T-helper 2 cell treated with Interferon-gamma antibody and Interleukin-4, amounts not matched to agents 100 ng/mL and 5 ng/mL, for 36 hours (primary cell): Measurements from ENCODE around the gene COMTD1. TPM values are rescaled to one million over a fixed set of nuclear protein-coding genes. Genes with fewer than 3 reads are reported as not detected.

ENCODE experiments used
- intact Hi-C: fragments of 100-400 bp; cut with micrococcal nuclease; formaldehyde crosslinking; loops from one replicate; pipeline ENCODE4 v1.15.1; 2023
- total RNA-seq: library from RNA; stranded (reverse); gene quantifications from 2 replicates; pipeline ENCODE4 v1.2.3, GENCODE V29; 2022

COMTD1 gene
- total RNA-seq, 1 donor from 2014 or later, result 31.2 TPM

DNA sequence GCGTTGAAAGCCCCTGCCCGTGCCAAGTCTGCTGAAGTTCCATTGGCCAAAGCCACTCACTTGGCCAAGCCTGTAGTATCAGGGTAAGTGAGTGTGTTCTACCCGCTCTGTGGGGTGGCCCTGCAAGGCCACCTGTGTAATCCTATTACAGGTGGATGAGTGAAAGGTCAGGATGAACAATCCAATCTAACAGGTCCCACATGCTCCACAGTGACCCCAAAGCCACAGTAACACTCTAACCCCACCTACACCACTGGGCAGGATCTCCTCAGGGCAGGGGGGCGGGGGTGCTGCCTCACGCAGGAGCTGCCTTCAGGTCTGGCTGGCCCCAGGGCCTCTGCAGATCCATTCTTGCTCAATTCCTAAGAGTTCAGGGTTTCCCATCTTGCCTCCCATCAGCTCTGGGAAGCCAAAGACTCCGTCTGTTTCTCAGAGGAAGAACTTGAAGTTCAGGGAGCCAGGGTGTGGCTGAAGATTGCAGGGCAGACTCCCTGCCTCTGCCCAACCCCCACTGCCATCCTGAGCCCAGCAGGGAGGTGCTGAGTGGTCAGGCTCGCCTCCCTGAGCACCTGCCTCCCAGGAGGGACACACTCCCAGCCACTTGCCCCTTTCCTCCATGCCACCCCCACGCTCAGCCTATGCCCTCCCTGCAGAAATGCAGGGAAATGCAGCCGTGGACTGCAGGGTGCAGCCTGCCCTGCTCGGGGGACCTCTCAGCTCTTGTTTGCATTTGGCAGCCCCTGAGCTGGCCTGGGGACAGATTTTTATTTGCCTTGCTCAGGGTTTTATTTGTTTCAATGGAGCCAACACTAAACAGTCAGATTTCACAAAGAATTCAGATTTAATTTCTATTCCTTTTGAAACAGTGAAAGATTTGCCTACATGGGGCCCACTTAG lies 9.8 kb upstream of the COMTD1 start:
- intact Hi-C loops, result no loop called here

DNA sequence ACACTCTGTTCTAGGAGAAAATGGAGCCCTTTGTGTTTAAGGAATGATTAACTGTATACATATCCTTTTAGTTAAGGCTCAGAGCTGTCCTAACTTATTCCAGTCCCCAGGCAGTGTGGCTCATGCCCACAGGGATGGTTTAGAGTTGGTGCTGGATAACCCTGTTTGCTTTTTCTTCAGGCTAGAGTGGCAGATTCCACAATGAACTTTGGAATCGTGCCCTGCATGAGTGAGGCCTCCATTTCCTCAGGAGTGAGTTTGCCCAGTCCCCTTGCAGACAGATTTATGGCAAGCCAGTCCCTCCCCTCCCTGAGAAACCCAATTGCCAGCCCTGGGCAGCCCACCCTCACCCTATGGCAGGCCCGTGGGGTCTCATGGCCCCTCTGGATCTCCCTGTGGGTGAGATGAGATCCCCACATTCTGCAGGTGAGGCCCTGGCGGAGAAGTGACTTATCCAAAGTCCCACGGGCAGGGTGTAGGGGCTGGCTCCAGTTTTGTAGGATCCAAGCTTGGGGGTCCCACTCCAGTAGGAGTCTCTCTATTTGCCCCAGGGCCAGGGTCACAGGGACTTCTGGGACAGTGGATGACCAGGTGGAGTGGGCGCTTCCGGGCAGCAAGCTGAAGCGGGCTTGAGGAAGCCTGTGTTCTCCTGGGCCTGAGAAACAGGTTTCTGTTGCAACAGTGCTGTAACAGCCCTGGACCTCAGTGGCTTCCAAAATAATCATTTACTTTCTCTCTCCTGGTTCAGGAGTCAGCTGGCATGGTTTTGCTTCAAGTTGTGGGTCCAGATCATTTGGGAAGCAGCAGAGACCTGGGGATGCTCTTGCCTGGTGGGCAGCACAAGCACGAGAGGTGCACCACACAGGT lies 9.0 kb upstream of the COMTD1 start:
- intact Hi-C loops, result no loop called here

DNA sequence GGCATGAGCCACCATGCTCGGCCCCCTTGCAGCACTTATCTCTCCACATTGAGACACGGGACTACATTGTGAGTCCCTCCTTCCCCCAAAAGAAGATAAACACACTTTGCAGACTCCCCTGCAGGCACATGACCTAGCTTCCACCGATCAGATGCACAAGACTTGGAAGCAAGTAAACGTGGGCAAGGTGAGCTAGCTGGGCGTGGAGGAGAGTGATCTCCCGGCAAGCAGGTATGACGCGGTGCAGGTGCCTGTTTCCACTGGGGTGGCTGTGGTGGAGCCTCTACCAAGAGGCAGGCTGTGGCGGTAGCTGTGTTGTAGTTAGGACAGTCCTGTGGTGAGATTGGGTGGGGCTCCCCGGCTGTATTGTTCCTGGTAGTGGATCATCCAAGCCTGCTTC lies 7.7 kb upstream of the COMTD1 start:
- intact Hi-C loops, result no loop called here

DNA sequence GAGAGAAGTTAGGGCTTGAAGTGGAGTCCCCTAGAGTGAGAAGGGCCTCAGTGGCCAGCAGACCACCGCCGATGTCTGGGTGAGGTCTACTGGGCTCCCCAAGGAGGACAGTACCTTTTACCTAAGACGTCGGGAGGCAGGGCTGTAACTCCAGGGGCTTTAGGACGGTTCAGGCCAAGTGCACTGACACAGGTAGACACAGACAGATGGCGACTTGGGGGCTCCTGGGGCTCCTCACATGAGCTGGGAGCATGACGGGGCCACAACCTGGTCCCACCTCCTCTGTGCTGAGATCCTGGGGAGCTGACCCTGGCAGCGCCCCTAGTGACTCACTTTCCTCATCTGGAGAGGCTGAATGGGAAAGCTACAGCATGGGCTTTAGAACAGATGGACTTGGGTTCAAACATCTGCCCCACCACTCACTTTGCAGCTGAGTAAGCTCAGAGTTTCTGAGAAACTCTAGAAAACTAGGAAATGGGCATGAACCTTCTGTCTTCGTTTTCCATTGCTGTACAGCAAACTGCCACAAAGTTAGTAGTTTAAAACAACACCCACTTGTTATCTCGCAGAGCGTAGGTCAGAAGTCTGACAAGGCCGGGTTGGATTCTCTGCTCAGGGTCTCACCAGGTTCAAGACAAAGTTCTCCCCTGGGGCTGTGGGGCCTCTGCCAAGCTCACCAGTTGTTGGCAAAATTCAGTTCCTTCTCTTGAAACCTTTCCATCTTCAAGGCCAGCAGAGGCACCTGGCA lies 4.7 kb upstream of the COMTD1 start:
- intact Hi-C loops, result no loop called here

DNA sequence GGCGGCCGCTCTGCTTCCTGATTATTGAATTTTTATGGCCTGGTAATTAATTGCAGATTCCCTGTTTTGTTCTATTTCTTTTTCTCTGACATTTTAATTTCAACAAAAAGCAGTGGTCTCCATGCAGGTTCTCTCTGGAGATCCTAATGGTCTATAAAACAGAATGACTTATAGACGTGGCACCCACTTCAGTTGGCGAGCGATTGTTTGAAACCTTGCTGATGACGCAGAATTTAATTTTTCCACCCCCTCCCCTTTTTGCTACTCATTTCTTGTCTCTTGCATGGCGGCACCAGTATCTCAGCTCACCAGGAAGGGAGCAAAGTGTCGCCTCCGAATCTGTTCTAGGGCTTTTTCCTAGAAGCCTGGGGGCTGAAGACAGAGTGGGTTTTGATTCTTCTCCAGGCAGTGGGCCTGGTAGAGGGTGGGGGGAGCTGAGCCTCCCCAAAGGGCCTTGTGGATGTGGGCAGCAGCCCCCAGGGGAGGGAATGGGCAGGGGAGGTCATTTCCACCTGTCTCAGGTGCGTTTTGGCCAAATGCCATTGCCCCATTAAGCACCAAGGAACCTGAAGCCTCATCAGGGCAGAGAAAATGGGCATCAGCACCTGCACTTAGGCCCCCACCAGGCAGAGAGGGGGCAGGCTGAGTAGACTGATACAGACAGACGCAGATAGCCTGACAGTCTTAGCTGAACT lies 3.5 kb upstream of the COMTD1 start:
- intact Hi-C loops, result loop anchor here (10.0 kb wide), 3 partner anchors 194 to 814 kb away; no protein-coding TSS in a partner anchor

DNA sequence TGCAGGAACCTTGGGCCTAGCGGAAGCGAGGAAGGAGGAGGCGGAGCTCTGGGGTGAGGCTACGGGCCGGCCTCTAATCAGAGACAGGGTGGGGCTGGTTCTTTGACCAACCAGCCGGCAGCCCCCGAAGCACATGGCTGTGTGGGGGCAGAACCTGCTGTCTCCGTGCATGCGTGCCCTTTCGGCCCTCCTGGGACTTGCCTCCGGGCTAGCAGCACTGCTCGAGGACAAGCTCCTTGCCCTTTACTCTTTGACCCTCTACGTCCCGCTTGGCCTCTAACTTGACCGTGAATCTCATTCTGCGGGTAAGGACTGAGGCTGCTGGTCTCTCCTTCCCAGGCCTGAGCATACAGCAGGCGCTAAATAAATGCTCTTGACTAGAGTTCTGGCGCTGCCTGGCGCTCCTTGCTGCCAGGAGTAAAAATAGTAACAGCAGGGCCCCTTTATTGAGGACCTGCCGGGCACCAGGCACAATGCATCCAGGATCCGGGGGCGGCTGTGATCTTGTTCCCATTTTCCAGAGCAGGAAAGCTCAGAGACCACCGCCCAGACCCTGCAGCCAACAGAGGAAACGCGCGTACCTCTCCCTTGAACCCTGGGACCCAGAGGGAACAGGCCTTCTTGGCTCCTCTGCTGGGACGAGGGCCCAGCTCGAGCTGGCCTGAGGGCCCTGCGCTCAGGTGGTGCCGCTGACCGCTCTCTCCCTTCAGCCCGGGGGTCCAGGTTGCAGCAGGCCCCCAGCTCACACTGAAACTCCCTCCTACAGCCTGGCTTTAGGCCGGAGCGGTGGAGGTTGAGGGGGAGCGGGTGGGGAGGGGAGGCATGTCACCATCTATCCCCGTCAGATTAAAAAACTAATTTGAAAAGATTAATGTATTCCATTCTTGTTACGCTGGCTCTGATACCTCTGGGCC lies 2.7 kb upstream of the COMTD1 start:
- intact Hi-C loops, result loop anchor here (10.0 kb wide), 3 partner anchors 194 to 814 kb away; no protein-coding TSS in a partner anchor

DNA sequence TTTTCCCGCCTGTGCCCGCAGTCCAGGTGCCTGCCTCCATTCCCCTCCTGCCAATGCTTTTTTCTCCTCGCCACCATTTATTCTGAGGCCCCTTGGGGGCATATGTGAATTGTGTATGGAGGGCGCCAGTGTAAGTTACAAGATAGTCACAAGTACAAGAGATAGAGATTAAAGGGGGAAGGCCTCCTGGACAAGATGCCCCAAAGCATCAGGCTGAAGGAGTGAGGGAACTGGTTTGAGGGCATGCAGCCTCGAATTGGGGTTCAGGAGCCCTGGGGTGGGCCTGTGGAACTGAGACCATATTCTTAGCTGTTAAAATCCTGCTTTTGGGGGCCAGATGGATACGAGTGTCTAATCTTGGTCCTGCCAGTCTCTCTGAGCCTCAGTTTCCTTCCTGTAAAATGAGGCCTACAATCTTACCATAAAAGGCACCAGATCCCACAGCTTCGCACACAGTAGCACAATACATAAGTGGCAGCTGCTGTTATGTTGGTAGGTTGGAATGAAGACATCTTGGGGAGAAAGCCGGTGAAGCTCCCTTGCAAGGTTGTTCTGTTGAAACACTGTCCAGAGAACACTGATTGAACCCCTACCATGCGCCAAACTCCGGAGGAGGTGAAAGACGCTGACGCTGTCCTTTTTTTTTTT lies 545 bp upstream of the COMTD1 start:
- intact Hi-C loops, result loop anchor here (10.0 kb wide), 3 partner anchors 192 to 812 kb away; no protein-coding TSS in a partner anchor

DNA sequence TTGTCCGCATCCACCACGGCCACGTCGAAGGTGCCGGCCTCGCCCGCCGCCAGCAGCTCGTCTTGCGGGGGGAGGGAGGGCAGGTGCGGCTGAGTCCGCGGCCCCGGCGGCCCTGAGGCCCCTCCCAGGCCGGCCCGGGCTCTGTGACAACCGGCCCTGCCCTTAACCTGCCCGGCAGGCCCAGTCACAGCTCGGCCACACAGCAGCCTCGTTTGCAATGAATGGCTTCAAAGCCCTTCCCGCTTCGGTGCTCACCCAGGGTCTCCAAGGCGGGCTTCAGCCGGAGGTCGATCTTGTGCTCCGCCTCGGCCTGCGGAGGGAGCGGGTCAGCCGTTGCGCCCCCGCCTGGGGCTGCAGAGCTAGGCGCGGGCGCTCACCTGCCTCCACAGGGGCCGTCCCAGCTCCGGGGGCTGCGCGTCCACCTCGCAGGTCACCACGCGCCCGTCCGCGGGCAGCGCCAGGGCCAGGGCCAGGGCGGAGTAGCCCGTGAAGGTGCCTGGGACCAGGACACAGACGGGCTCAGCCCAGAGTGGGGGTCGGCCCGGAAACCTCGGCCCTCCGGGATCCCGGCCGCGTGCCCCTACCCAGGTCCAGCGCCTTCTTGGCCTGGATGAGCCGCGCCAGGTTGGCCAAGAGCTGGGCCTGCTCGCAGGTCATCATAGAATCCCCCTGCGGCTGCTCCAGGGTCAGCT lies 928 bp downstream of the COMTD1 start:
- intact Hi-C loops, result loop anchor here (1.0 to 10.0 kb wide), 12 partner anchors 25 to 1358 kb away; partner anchors contain the start of genes ADK, KAT6B, SAMD8 and VDAC2

DNA sequence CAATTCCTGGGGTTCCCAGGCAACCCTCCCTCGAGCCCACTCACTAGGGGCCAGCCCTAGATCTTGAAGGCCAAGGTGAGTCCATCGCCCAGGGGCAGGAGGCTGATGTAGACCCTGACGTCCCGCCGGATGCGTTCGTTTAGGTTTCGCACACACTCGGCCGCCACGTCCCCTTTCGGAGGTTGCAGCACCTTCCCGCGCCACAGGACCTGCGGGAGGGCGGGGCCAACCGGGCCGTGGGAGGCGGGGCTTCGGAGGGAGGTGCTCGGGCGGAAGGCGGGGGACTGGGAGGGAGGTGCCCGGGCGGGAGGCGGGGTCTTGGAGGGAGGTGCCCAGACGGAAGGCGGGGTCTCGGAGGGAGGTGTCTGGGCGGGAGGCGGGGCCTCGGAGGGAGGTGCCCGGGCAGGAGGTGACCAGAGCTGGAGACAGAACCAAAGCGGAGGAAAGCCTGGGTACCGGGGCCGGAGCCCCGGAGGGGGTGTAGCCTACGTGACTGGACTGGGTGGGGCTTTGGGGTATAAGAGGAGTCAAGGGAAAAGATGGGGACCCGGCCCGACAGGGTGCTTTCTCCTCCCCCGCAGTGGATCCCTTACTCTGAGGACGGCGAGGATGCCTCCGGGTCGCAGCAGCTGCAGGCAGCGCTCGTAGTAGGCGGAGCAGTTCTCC lies 1.6 kb downstream of the COMTD1 start:
- intact Hi-C loops, result loop anchor here (1.0 to 10.0 kb wide), 10 partner anchors 24 to 1357 kb away; partner anchors contain the start of genes KAT6B, SAMD8 and VDAC2

DNA sequence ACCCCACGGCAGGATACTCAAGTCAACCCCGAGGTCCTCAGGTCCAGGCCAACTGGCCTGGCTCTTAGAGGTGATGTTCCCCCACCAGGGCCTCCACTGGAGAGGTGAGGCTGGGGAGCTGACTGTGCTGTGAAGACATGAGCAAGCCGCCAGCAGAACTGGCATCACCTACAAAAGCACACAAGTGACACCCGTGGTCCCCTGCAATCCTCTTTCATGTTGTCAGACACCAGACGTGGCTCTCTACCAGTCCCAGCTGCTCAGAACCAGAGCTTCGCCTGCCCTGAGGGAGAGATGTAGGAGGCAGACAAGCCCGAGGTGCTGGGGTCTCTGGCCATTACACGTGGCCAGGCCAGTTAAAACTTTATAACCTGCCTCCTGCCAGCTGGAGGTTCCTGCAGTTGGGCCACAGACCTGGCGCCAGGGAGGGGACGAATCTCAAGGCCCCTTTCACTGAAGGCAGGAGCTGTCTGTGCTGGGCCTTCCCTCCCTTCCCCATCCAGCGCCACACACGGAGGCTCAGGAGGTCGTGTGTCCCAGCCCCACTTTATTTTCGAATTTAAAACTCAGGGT lies 2.2 kb downstream of the COMTD1 start:
- intact Hi-C loops, result loop anchor here (1.0 to 10.0 kb wide), 10 partner anchors 23 to 1356 kb away; partner anchors contain the start of genes KAT6B, SAMD8 and VDAC2

DNA sequence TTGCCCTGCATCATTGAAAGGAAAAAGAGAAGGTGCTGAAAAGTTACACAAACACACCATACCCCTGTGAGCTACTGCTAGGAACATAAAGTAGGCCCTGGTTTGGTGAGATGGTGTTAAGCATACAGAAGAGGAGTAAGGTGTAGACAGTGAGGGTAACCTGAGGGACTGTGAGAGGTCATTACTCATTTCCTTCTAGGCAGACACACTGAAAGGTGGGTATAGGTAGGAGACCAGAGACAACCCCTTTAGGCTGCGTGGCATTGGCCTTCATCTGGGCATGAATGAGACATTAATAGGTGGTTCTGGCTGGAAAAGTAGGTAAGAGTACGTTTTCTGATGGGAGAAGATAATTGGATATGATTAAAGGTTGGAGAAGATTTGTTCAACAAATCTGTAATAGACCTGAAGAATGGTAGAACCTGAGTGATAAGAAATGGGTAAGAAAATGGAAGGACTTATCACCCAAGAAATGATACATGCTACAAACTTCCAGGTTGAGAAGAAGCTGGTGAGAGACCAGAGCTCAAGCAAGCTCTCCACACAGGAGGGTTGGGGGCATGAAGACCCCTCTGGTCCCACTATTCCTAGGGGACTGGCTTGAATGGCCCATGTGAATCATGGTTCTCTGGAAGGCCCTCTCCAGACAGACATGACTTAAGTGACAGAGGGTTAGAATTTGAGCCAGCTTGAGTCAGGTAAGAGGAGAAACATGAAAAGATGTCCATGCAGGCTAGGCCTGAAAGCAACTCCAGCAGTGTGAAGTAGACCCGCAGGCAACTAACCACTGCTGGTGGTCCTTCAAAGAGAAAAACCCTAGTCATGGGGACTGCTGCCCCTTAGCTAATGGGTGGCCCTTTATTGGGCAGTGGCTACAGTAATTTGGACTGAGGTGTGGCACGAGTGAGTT lies 3.8 kb downstream of the COMTD1 start:
- intact Hi-C loops, result loop anchor here (5.0 to 10.0 kb wide), 4 partner anchors 187 to 1355 kb away; no protein-coding TSS in a partner anchor

DNA sequence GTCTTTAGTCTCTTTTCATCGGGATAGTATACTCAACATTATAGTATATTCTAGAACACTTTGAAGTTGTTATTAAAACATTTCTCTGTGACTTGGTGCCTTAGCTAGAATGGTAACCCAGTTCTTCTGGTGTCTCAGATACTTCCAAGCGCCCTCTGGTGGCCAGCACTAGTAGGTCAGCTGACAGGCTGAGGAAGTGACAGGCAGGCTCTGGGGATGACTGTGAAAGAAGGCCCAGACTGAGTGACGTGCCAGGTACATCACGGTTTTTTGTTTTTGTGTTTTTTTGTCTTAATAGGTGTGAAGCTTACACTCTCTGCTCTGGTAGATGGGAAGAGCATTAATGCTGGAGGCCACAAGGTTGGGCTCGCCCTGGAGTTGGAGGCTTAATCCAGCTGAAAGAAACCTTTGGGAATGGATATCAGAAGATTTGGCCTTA lies 5.1 kb downstream of the COMTD1 start:
- intact Hi-C loops, result loop anchor here (1.0 to 10.0 kb wide), 7 partner anchors 20 to 1353 kb away; partner anchors contain the start of genes SAMD8 and VDAC2

DNA sequence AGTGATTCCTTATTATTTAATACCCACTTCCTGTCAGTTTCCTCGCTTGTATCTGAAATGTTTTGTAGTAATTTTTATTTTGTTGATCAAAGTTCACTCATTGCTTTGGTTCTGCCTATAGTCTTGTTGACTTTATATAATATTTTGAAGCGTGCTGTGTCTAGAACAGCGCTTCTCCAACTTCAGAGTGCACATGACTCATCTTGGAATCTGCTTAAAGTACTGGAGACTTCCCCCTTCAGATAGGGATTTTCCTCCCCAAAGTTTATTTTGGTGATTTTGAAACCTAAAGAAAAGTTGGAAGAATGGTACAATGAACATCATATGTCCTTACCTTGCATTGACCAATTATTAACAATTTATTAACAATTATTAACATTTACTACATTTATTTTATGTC lies 5.8 kb downstream of the COMTD1 start:
- intact Hi-C loops, result loop anchor here (1.0 to 10.0 kb wide), 7 partner anchors 20 to 1353 kb away; partner anchors contain the start of genes SAMD8 and VDAC2

DNA sequence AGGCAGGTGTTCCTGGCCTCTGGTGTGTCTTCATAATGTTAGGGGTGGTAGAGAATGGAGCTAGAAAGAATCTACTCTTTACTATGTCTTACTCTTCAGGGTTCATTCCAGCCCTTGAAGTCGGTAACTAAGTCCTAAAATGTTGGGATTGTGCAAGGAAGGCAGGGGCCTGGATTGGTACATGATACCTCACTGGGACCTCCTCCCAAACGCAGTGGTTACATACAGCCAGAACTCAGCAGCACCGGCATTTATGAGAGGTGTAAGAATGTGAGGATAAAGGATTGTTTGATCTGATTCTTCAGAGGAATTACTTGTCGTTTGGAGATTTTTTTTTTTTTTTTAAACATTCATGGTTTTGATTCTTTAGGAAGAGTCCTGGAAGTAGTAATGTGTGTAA lies 6.9 kb downstream of the COMTD1 start:
- intact Hi-C loops, result no loop called here

DNA sequence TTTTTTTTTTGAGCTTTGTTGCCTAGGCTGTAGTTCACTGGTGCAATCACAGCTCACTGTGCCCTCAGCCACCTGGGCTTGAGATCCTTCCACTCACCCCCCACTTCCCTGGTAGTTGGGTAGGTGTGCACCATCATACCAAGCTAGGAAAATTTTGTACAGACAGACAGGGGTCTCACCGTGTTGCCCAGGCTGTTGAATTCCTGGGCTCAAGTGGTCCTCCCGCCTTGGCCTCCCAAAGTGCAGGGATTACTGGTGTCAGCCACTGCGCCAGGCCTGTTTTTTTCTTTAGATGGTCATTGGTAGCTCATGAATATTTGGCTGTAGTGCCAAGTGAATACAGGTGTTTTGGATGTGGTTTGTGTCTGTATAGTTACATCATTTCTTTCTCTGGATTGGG lies 7.5 kb downstream of the COMTD1 start:
- intact Hi-C loops, result no loop called here

DNA sequence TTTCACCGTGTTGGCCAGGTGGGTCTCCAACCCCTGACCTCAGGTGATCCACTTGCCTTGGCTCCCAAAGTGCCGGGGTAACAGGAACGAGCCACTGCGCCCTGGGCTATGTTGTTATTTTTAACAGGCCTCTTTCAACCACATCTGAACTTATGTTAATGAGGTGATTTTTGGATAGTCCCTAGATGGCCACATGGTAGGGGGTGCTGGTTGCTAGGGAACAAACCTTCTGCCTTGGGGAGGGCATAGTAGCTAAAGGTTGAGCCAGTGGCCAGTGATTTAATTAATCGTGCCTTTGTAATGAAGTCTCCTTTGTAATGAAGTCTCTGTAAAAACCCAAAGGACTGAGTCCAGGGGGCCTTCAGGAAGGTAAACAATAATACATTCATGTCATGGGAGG lies 9.1 kb downstream of the COMTD1 start:
- intact Hi-C loops, result no loop called here
